K562 (cell line): ENCODE results near the gene PPFIA3. TPM values are rescaled to one million over a fixed set of nuclear protein-coding genes. Genes with fewer than 3 reads are reported as not detected.

Experiments
- COPS2 ChIP-seq: fragments of 450-650 bp; conservative IDR thresholded peaks from 2 replicates; pipeline ENCODE4 v1.6.1; 2016; ENCODE audit warnings: mild to moderate bottlenecking, moderate library complexity
- CUX1 ChIP-seq: fragments of 200-800 bp; sonication (Bioruptor generic); IDR thresholded peaks from 2 replicates; pipeline ENCODE4 v1.6.1; 2016; ENCODE audit warnings: missing genetic modification characterization, missing compliant biosample characterization
- HMGN3 ChIP-seq: IDR thresholded peaks from 2 replicates; pipeline ENCODE4 v1.6.1; 2011; ENCODE audit warnings: borderline replicate concordance, low read depth, mild to moderate bottlenecking, mixed read lengths, low read length; ENCODE audit not compliant: insufficient read length; ENCODE audit errors: extremely low read depth
- MAFF ChIP-seq: IDR thresholded peaks from 2 replicates; pipeline ENCODE4 v1.6.1; 2012; ENCODE audit warnings: low read length, improper control_type of control experiment
- NR2F6 ChIP-seq: fragments of 450-650 bp; formaldehyde crosslinking; IDR thresholded peaks from 2 replicates; pipeline ENCODE4 v1.4.0; 2020; ENCODE audit warnings: mild to moderate bottlenecking
- RREB1 ChIP-seq: fragments of 250-450 bp; sonication (Bioruptor Pico); IDR thresholded peaks from 2 replicates; pipeline ENCODE4 v1.4.0; 2020
- SIN3B ChIP-seq: fragments of 450-650 bp; IDR thresholded peaks from 2 replicates; pipeline ENCODE4 v1.6.1; 2017; ENCODE audit warnings: low read depth, mild to moderate bottlenecking, moderate library complexity
- SLC30A9 ChIP-seq: fragments of 250-450 bp; sonication (Bioruptor Pico); IDR thresholded peaks from 2 replicates; pipeline ENCODE4 v1.8.0; 2022; ENCODE audit warnings: mild to moderate bottlenecking, moderate library complexity
- THAP12 ChIP-seq: fragments of 250-450 bp; sonication (Bioruptor Pico); IDR thresholded peaks from 2 replicates; pipeline ENCODE4 v1.9.0; 2021; ENCODE audit warnings: mild to moderate bottlenecking, inconsistent platforms
- ZBTB7A ChIP-seq: IDR thresholded peaks from 2 replicates; pipeline ENCODE4 v1.6.1; 2011; ENCODE audit warnings: low read depth, mild to moderate bottlenecking, low read length, moderate library complexity, borderline replicate concordance; ENCODE audit not compliant: control insufficient read depth
- ZNF263 ChIP-seq: sonication (generic); formaldehyde crosslinking; IDR thresholded peaks from 2 replicates; pipeline ENCODE4 v1.8.0; 2022; ENCODE audit warnings: mild to moderate bottlenecking, missing genetic modification reagents, borderline replicate concordance
- polyA plus RNA-seq, 8 experiments: library from polyadenylated mRNA; depleted of rRNA in 4 of 8; stranded (reverse) in 5 of 8; unstranded in 3 of 8; fragments of >200 nt; fragmentation: Nextera tagmentation in 2 of 8; fragmentation: Illumina TruSeq in 1 of 8; extraction: Ambion mirVana in 2 of 8; extraction: Trizol in 1 of 8; gene quantifications; 2 replicates each; pipeline versions ENCODE4 v1.2.1 to v1.2.3, GENCODE V29; 2011 to 2014; ENCODE audit warnings: inconsistent platforms in 1 of 8, missing spikeins in 1 of 8
- total RNA-seq, 7 experiments: library from RNA; depleted of rRNA in 6 of 7; stranded (reverse); fragments of >200 nt in 6 of 7; fragmentation: Illumina TruSeq in 2 of 7; extraction: Trizol in 2 of 7; gene quantifications; 2 replicates each; pipeline versions ENCODE4 v1.2.1 to v1.2.3, GENCODE V29; 2011 to 2021; ENCODE audit warnings: low replicate concordance in 1 of 7

The PPFIA3 gene
- total and polyA plus RNA-seq, 9 of the 15 experiments (the other 6 are each of a cell fraction or from before 2014, with no cell fraction given): 0.10 to 53.0 (median 17.6) TPM

- TF ChIP-seq THAP12 (CRISPR knock-in tag) (no peak), NR2F6 (CRISPR knock-in tag) (no peak), HMGN3 (peak; percentile 70), SIN3B (no peak), MAFF (no peak), CUX1 (no peak), RREB1 (CRISPR knock-in tag) (0 out of 2 replicates have a peak, but pooled peaks have one; percentile 45), SLC30A9 (CRISPR knock-in tag) (no peak), COPS2 (no peak), ZNF263 (CRISPR knock-in tag) (peak; percentile 64; the same call in 1 of the 2 replicates), ZBTB7A (peak; percentile 73; the same call in 1 of the 2 replicates)
These were observed at the start of gene PPFIA3 (continued) for GRCh38 chr19:49119411-49120324.
